OCI-LY7 (cell line): ENCODE data around the gene FBXW8. TPM values are rescaled to one million over a fixed set of nuclear protein-coding genes. Genes with fewer than 3 reads are reported as not detected.

ENCODE experiments used
- BruUV-seq: library from RNA; stranded (reverse); fragments of 400-500 nt; replicated peaks from 2 replicates; lab custom pipeline; 2021; lab: Mats Ljungman, UMichigan
- CTCF ChIA-PET: fragments of 300-600 bp; sonication (Branson Sonifier 250); formaldehyde crosslinking; loops from one replicate; lab custom pipeline; 2022; ENCODE audit warnings: antibody characterized with exemption; ENCODE audit not compliant: unreplicated experiment; lab: Charles Lee
- POLR2A ChIA-PET: fragments of 300-600 bp; sonication (Branson Sonifier 250); formaldehyde crosslinking; loops from one replicate; lab custom pipeline; 2022; ENCODE audit warnings: antibody characterized with exemption; lab: Charles Lee
- DNase-seq: peaks from one replicate; pipeline ENCODE4 v3.0.0-alpha.2; 2015; ENCODE audit warnings: low spot score
- H2AFZ ChIP-seq: fragments of 200-600 bp; sonication (generic), shearing (Covaris generic); 2 replicates; pipeline ENCODE4 v1.6.1; 2014; ENCODE audit warnings: mild to moderate bottlenecking, antibody characterized with exemption, low read length, moderate library complexity
- H3K27ac ChIP-seq: fragments of 200-600 bp; sonication (generic); 2 replicates; pipeline ENCODE4 v1.5.1; 2014; ENCODE audit warnings: mixed run types, low read depth, mild to moderate bottlenecking, moderate library complexity, low read length, inconsistent platforms; ENCODE audit not compliant: poor library complexity, severe bottlenecking
- H3K36me3 ChIP-seq: fragments of 200-600 bp; sonication (generic); 2 replicates; pipeline ENCODE4 v1.6.1; 2014; ENCODE audit warnings: mild to moderate bottlenecking, antibody characterized with exemption, low read length, moderate library complexity, mixed read lengths; ENCODE audit not compliant: insufficient read depth
- H3K4me1 ChIP-seq: fragments of 200-600 bp; sonication (generic); 2 replicates; pipeline ENCODE4 v1.5.1; 2014; ENCODE audit warnings: mild to moderate bottlenecking, low read length; ENCODE audit not compliant: insufficient read depth, poor library complexity, severe bottlenecking
- H3K4me2 ChIP-seq: fragments of 200-600 bp; sonication (generic); 2 replicates; pipeline ENCODE4 v1.6.1; 2014; ENCODE audit warnings: mild to moderate bottlenecking, low read length
- H3K4me3 ChIP-seq: fragments of 200-600 bp; sonication (generic); 2 replicates; pipeline ENCODE4 v1.5.1; 2014; ENCODE audit warnings: mild to moderate bottlenecking, low read depth, low read length; ENCODE audit not compliant: poor library complexity, severe bottlenecking
- H3K79me2 ChIP-seq: fragments of 200-600 bp; sonication (generic); 2 replicates; pipeline ENCODE4 v1.6.1; 2016; ENCODE audit warnings: low read depth, mild to moderate bottlenecking, low read length, moderate library complexity, mixed read lengths; ENCODE audit not compliant: insufficient read depth
- H3K9me2 ChIP-seq: fragments of 200-600 bp; sonication (generic); 2 replicates; pipeline ENCODE4 v1.6.1; 2016; ENCODE audit warnings: mild to moderate bottlenecking, low read length, mixed read lengths; ENCODE audit not compliant: insufficient read depth
- H3K9me3 ChIP-seq: fragments of 200-600 bp; sonication (generic); 2 replicates; pipeline ENCODE4 v1.6.1; 2014; ENCODE audit warnings: mild to moderate bottlenecking, mixed run types, low read length, mixed read lengths
- H4K20me1 ChIP-seq: fragments of 200-600 bp; sonication (generic); 2 replicates; pipeline ENCODE4 v1.6.1; 2014; ENCODE audit warnings: mild to moderate bottlenecking, antibody characterized with exemption, low read length, moderate library complexity, mixed read lengths; ENCODE audit not compliant: insufficient read depth
- CTCF ChIP-seq: fragments of 200-600 bp; sonication (generic); conservative IDR thresholded peaks from 2 replicates; pipeline ENCODE4 v1.5.1; 2014; ENCODE audit warnings: mild to moderate bottlenecking, antibody characterized with exemption, low read length, moderate library complexity, mixed read lengths
- EZH2phosphoT487 ChIP-seq: fragments of 200-600 bp; sonication (generic); IDR thresholded peaks from 2 replicates; pipeline ENCODE4 v1.6.1; 2018; ENCODE audit warnings: low read depth, borderline replicate concordance, mild to moderate bottlenecking, mixed run types, antibody characterized with exemption, low read length, moderate library complexity, mixed read lengths
- intact Hi-C: fragments of 100-400 bp; cut with micrococcal nuclease; formaldehyde crosslinking; loops from one replicate; pipeline ENCODE4 v1.10.0; 2022; ENCODE audit not compliant: unreplicated experiment
- total RNA-seq, 2 experiments: library from RNA; depleted of rRNA in 1 of 2; stranded (reverse); fragments of >200 nt in 1 of 2; shearing (Covaris generic) in 1 of 2; gene quantifications; 2 replicates each; pipeline ENCODE4 v1.2.3, GENCODE V29; 2014 to 2022

Gene FBXW8
- total RNA-seq, 2 experiments from 2014 or later = 29.8 to 34.0 TPM

- intact Hi-C loops = loop anchor here (2.0 kb wide), 1 partner anchor 69 kb away; no protein-coding TSS in a partner anchor
- peak overlapping the region; percentile 79 for H3K4me2 ChIP-seq
- H3K4me1 ChIP-seq = peaks cover 20% of the 10 kb centered on the region
- H4K20me1 ChIP-seq = no peaks in the 10 kb centered on the region
- no peak for DNase-seq
- TF ChIP-seq CTCF (no peak), EZH2phosphoT487 (no peak)
- H3K79me2 ChIP-seq = peaks cover 19% of the 10 kb centered on the region
- no TSS peak for BruUV-seq
- peaks cover 19% of the 10 kb centered on the region for H3K36me3 ChIP-seq
- H2AFZ ChIP-seq = peak overlapping the region; percentile 96; the same call in 1 of the 2 replicates
- no peaks in the 10 kb centered on the region for H3K9me2 ChIP-seq
- ChIA-PET POLR2A (interaction anchor here (0.6 to 0.7 kb wide), 2 partner anchors 28 to 45 kb away, joined by 3 to 4 read pairs; no protein-coding TSS in a partner anchor), CTCF (interaction anchor here (0.5 kb wide), 1 partner anchor 88 kb away, joined by 3 read pairs; no protein-coding TSS in a partner anchor)
- peak overlapping the region; percentile 46 for H3K27ac ChIP-seq
- H3K9me3 ChIP-seq = no peaks in the 10 kb centered on the region
- peak overlapping the region; percentile 79 for H3K4me3 ChIP-seq
These were observed 488 bp upstream of the FBXW8 start for GRCh38 chr12:116910280-116910644.

- H3K9me3 ChIP-seq = no peaks in the 10 kb centered on the region
- H3K4me3 ChIP-seq = no peak overlapping the region
- TF ChIP-seq CTCF (no peak), EZH2phosphoT487 (no peak)
- peaks cover 28% of the 10 kb centered on the region for H3K36me3 ChIP-seq
- H3K27ac ChIP-seq = no peak overlapping the region
- H3K79me2 ChIP-seq = peaks cover 17% of the 10 kb centered on the region
- H4K20me1 ChIP-seq = no peaks in the 10 kb centered on the region; the same call in 1 of the 2 replicates
- H2AFZ ChIP-seq = no peak overlapping the region
- H3K9me2 ChIP-seq = no peaks in the 10 kb centered on the region
- BruUV-seq = no TSS peak
- intact Hi-C loops = no loop called here
- ChIA-PET POLR2A (interaction anchor here (0.6 kb wide), 1 partner anchor 16 kb away, joined by 3 read pairs; no protein-coding TSS in a partner anchor), CTCF (no interaction called here)
- H3K4me1 ChIP-seq = peaks cover 18% of the 10 kb centered on the region
- DNase-seq = no peak
- H3K4me2 ChIP-seq = no peak overlapping the region
These were observed 4.6 kb downstream of the FBXW8 start for GRCh38 chr12:116915326-116915725.

GRCh38 chr12:116916122-116916521, 5.4 kb downstream of the FBXW8 start:
- H3K79me2 ChIP-seq = peaks cover 14% of the 10 kb centered on the region
- no peak overlapping the region for H2AFZ ChIP-seq
- H4K20me1 ChIP-seq = no peaks in the 10 kb centered on the region; the same call in 1 of the 2 replicates
- no peaks in the 10 kb centered on the region for H3K9me3 ChIP-seq
- no TSS peak for BruUV-seq
- no peak overlapping the region for H3K4me2 ChIP-seq
- POLR2A ChIA-PET = interaction anchor here (1.1 kb wide), 1 partner anchor 207 kb away, joined by 5 read pairs; no protein-coding TSS in a partner anchor
- H3K36me3 ChIP-seq = peaks cover 28% of the 10 kb centered on the region
- no peak overlapping the region for H3K4me3 ChIP-seq
- TF ChIP-seq CTCF (no peak), EZH2phosphoT487 (no peak)
- H3K27ac ChIP-seq = no peak overlapping the region
- DNase-seq = no peak
- peaks cover 23% of the 10 kb centered on the region for H3K4me1 ChIP-seq
- intact Hi-C loops = no loop called here
- CTCF ChIA-PET = interaction anchor here (0.6 kb wide), 1 partner anchor 188 kb away, joined by 4 read pairs; no protein-coding TSS in a partner anchor
- no peaks in the 10 kb centered on the region for H3K9me2 ChIP-seq
